IMR-90 (cell line): ENCODE data around the gene PTPRK. TPM values are rescaled to one million over a fixed set of nuclear protein-coding genes. Genes with fewer than 3 reads are reported as not detected.

ENCODE experiments used
- ATAC-seq: fragments of 200-7000 bp; cut with Tn5 transposase; 2 replicates; pipeline ENCODE4 v1.9.1; 2020; ENCODE audit warnings: low read depth, mild to moderate bottlenecking, moderate library complexity
- BruUV-seq: library from RNA; stranded (reverse); fragments of 400-500 nt; replicated peaks from 2 replicates; lab custom pipeline; 2021; lab: Mats Ljungman, UMichigan
- CTCF ChIA-PET: fragments of 300-600 bp; formaldehyde crosslinking; extraction: SDS; loops from one replicate; lab custom pipeline; 2021; ENCODE audit warnings: antibody characterized with exemption; lab: Yijun Ruan, JAX
- POLR2A ChIA-PET: fragments of 300-600 bp; sonication (Branson Sonifier 250); formaldehyde crosslinking; loops from one replicate; lab custom pipeline; 2022; ENCODE audit warnings: antibody characterized with exemption; ENCODE audit not compliant: unreplicated experiment; lab: Charles Lee
- DNase-seq: peaks from one replicate; pipeline ENCODE4 v3.0.0; 2013
- H2AFZ ChIP-seq: replicated peaks from 2 replicates; pipeline ENCODE3; 2013; ENCODE audit warnings: low read length, mild to moderate bottlenecking; ENCODE audit not compliant: poor library complexity
- H2AK5ac ChIP-seq: 2 replicates; pipeline ENCODE4 v1.6.1; 2013; ENCODE audit warnings: low read depth, low read length, inconsistent platforms
- H2AK9ac ChIP-seq: replicated peaks from 2 replicates; pipeline ENCODE3; 2013; ENCODE audit warnings: mild to moderate bottlenecking, low read depth, low read length, moderate library complexity; ENCODE audit not compliant: poor library complexity
- H2BK120ac ChIP-seq: 2 replicates; pipeline ENCODE4 v1.6.1; 2013; ENCODE audit warnings: low read depth, low read length, inconsistent platforms
- H2BK15ac ChIP-seq: 3 replicates; pipeline ENCODE4 v1.6.1; 2013; ENCODE audit warnings: low read depth, low read length, inconsistent platforms
- H2BK20ac ChIP-seq: 2 replicates; pipeline ENCODE4 v1.6.1; 2013; ENCODE audit warnings: low read depth, mild to moderate bottlenecking, inconsistent platforms, low read length, moderate library complexity
- H2BK5ac ChIP-seq: 2 replicates; pipeline ENCODE4 v1.6.1; 2013; ENCODE audit warnings: mild to moderate bottlenecking, low read depth, low read length, inconsistent platforms; ENCODE audit not compliant: poor library complexity, severe bottlenecking
- H3K14ac ChIP-seq: replicated peaks from 2 replicates; pipeline ENCODE4 v1.6.1; 2013; ENCODE audit warnings: low read depth, low read length, inconsistent platforms
- H3K18ac ChIP-seq: 2 replicates; pipeline ENCODE4 v1.6.1; 2013; ENCODE audit warnings: low read depth, low read length, control low read depth
- H3K23ac ChIP-seq: 2 replicates; pipeline ENCODE4 v1.6.1; 2013; ENCODE audit warnings: low read depth, low read length, inconsistent platforms
- H3K27ac ChIP-seq: 2 replicates; pipeline ENCODE4 v1.5.1; 2013; ENCODE audit warnings: mild to moderate bottlenecking, control low read depth, low read length; ENCODE audit not compliant: insufficient read depth
- H3K27me3 ChIP-seq: 2 replicates; pipeline ENCODE4 v1.6.1; 2013; ENCODE audit warnings: low read length; ENCODE audit not compliant: control insufficient read depth, insufficient read depth
- H3K36me3 ChIP-seq: 2 replicates; pipeline ENCODE4 v1.6.1; 2013; ENCODE audit warnings: low read length, mixed read lengths; ENCODE audit not compliant: control insufficient read depth, insufficient read depth
- H3K4ac ChIP-seq: 2 replicates; pipeline ENCODE4 v1.6.1; 2013; ENCODE audit warnings: low read depth, low read length, inconsistent platforms
- H3K4me1 ChIP-seq: 2 replicates; pipeline ENCODE4 v1.6.1; 2013; ENCODE audit warnings: low read length, mixed read lengths; ENCODE audit not compliant: control insufficient read depth, insufficient read depth
- H3K4me2 ChIP-seq: 2 replicates; pipeline ENCODE4 v1.6.1; 2013; ENCODE audit warnings: low read depth, mild to moderate bottlenecking, control low read depth, low read length, moderate library complexity
- H3K4me3 ChIP-seq: 2 replicates; pipeline ENCODE4 v1.5.1; 2013; ENCODE audit warnings: low read depth, mild to moderate bottlenecking, control low read depth, low read length, moderate library complexity; ENCODE audit not compliant: insufficient read depth
- H3K56ac ChIP-seq: 2 replicates; pipeline ENCODE4 v1.6.1; 2013; ENCODE audit warnings: low read length, inconsistent platforms; ENCODE audit not compliant: insufficient read depth; ENCODE audit errors: extremely low read depth
- H3K79me1 ChIP-seq, 2 experiments: 2 replicates each; pipeline ENCODE4 v1.6.1; 2013; ENCODE audit warnings: low read length in 2 of 2, inconsistent platforms in 1 of 2, low read depth in 1 of 2
- H3K9ac ChIP-seq: 2 replicates; pipeline ENCODE4 v1.6.1; 2013; ENCODE audit warnings: low read depth, low read length, control low read depth
- H3K9me1 ChIP-seq: 2 replicates; pipeline ENCODE4 v1.6.1; 2013; ENCODE audit warnings: low read length, inconsistent platforms; ENCODE audit not compliant: insufficient read depth
- H3K9me3 ChIP-seq: 2 replicates; pipeline ENCODE4 v1.6.1; 2013; ENCODE audit warnings: low read length; ENCODE audit not compliant: control insufficient read depth, insufficient read depth
- H4K20me1 ChIP-seq: 2 replicates; pipeline ENCODE4 v1.6.1; 2013; ENCODE audit warnings: low read length, inconsistent platforms; ENCODE audit not compliant: insufficient read depth
- H4K5ac ChIP-seq: 2 replicates; pipeline ENCODE4 v1.6.1; 2013; ENCODE audit warnings: mild to moderate bottlenecking, low read depth, low read length, control low read depth
- H4K8ac ChIP-seq, 2 experiments: 2 replicates each; pipeline ENCODE4 v1.6.1; 2013; ENCODE audit warnings: low read depth in 2 of 2, low read length in 2 of 2, control low read depth in 1 of 2, inconsistent platforms in 1 of 2
- H4K91ac ChIP-seq: 2 replicates; pipeline ENCODE4 v1.6.1; 2013; ENCODE audit warnings: low read depth, low read length, inconsistent platforms; ENCODE audit not compliant: insufficient read depth
- BHLHE40 ChIP-seq: fragments of 150-350 bp; IDR thresholded peaks from 2 replicates; pipeline ENCODE4 v1.6.1; 2016; ENCODE audit warnings: mild to moderate bottlenecking, low read depth, low read length
- CEBPB ChIP-seq: IDR thresholded peaks from 2 replicates; pipeline ENCODE4 v1.6.1; 2012; ENCODE audit warnings: low read depth, low read length, improper control_type of control experiment
- CHD1 ChIP-seq: IDR thresholded peaks from 2 replicates; pipeline ENCODE4 v1.6.1; 2012; ENCODE audit warnings: low read depth, low read length, improper control_type of control experiment
- CTCF ChIP-seq: conservative IDR thresholded peaks from 2 replicates; pipeline ENCODE4 v1.5.1; 2012; ENCODE audit warnings: mild to moderate bottlenecking, low read depth, low read length, improper control_type of control experiment
- ELK1 ChIP-seq: fragments of 150-350 bp; IDR thresholded peaks from 2 replicates; pipeline ENCODE4 v1.6.1; 2016; ENCODE audit warnings: low read depth, mild to moderate bottlenecking, low read length, moderate library complexity, borderline replicate concordance
- FOS ChIP-seq: fragments of 150-350 bp; IDR thresholded peaks from 2 replicates; pipeline ENCODE4 v1.6.1; 2016; ENCODE audit warnings: low read depth, low read length
- MAFK ChIP-seq: IDR thresholded peaks from 2 replicates; pipeline ENCODE4 v1.6.1; 2012; ENCODE audit warnings: low read depth, low read length, improper control_type of control experiment
- MAZ ChIP-seq: IDR thresholded peaks from 2 replicates; pipeline ENCODE4 v1.6.1; 2012; ENCODE audit warnings: low read depth, mild to moderate bottlenecking, low read length, improper control_type of control experiment, moderate library complexity, borderline replicate concordance
- MXI1 ChIP-seq: IDR thresholded peaks from 2 replicates; pipeline ENCODE4 v1.6.1; 2012; ENCODE audit warnings: low read depth, mild to moderate bottlenecking, low read length, moderate library complexity, borderline replicate concordance
- NFE2L2 ChIP-seq: fragments of 150-350 bp; IDR thresholded peaks from 2 replicates; pipeline ENCODE4 v1.6.1; 2016; ENCODE audit warnings: low read depth, mild to moderate bottlenecking, low read length
- POLR2A ChIP-seq: IDR thresholded peaks from 2 replicates; pipeline ENCODE4 v1.6.1; 2012; ENCODE audit warnings: mild to moderate bottlenecking, low read depth, low read length
- RAD21 ChIP-seq: IDR thresholded peaks from 2 replicates; pipeline ENCODE4 v1.6.1; 2012; ENCODE audit warnings: low read length, improper control_type of control experiment
- RCOR1 ChIP-seq: IDR thresholded peaks from 2 replicates; pipeline ENCODE4 v1.6.1; 2012; ENCODE audit warnings: mild to moderate bottlenecking, low read length, improper control_type of control experiment; ENCODE audit not compliant: insufficient replicate concordance
- RFX5 ChIP-seq: IDR thresholded peaks from 2 replicates; pipeline ENCODE4 v1.8.0; 2012; ENCODE audit warnings: low read depth, mild to moderate bottlenecking, low read length, moderate library complexity
- SMC3 ChIP-seq: fragments of 150-350 bp; IDR thresholded peaks from 2 replicates; pipeline ENCODE4 v1.6.1; 2016; ENCODE audit warnings: low read depth, mild to moderate bottlenecking, antibody characterized with exemption, low read length, moderate library complexity
- USF2 ChIP-seq: fragments of 150-350 bp; IDR thresholded peaks from 2 replicates; pipeline ENCODE4 v1.6.1; 2017; ENCODE audit warnings: mild to moderate bottlenecking, antibody characterized with exemption, low read length, low read depth
- WGBS, 2 experiments: methylation state at CpG; one replicate each; pipeline versions ENCODE4 v1.1.5 to v1.1.7; 2013; ENCODE audit warnings: missing lambda C conversion rate in 2 of 2; ENCODE audit not compliant: insufficient read length in 1 of 2; ENCODE audit errors: extremely low coverage in 2 of 2; 5-methylcytosine and 5-hydroxymethylcytosine counted together
- dilution Hi-C: fragments of 300-500 bp; cut with HindIII; formaldehyde crosslinking; loops from one replicate; pipeline ENCODE4 v1.14.3; 2018; ENCODE audit warnings: low sequenced_read_pairs; ENCODE audit not compliant: unreplicated experiment
- in situ Hi-C: fragments of 300-500 bp; cut with MboI; formaldehyde crosslinking; loops from 3 replicates; pipeline ENCODE4 v1.14.3; 2019; ENCODE audit warnings: low sequenced_read_pairs, inconsistent platforms, mixed read lengths
- intact Hi-C: fragments of 100-400 bp; cut with micrococcal nuclease; formaldehyde crosslinking; loops from 2 replicates; pipeline ENCODE4 v1.10.0; 2022
- polyA plus RNA-seq, 3 experiments: library from polyadenylated mRNA; depleted of rRNA; stranded (reverse); fragments of >200 nt; gene quantifications; 2 replicates each; pipeline ENCODE4 v1.2.3, GENCODE V29; 2012; ENCODE audit warnings: low replicate concordance in 1 of 3
- total RNA-seq: library from RNA; depleted of rRNA; stranded (reverse); fragments of >200 nt; gene quantifications from 2 replicates; pipeline ENCODE4 v1.2.3, GENCODE V29; 2012

The PTPRK gene
- total and polyA plus RNA-seq, 2 of the 4 experiments (the other 2 are of a cell fraction), result 18.0 to 80.8 TPM

GRCh38 chr6:128244751-128245405 lies 275.5 kb downstream of the PTPRK start:
- dilution Hi-C loops, result no loop called here
- Histone ChIP-seq H2BK15ac (no peak overlapping the region), H3K9me1 (peaks cover 5% of the 10 kb centered on the region), H2AK5ac (no peak overlapping the region), H4K8ac (no peak overlapping the region), H3K23ac (peak overlapping the region; percentile 18; the same call in 1 of the 2 replicates), H3K79me1 (peaks cover 10 to 46% of the 10 kb centered on the region in 2 experiments), H3K9me3 (no peaks in the 10 kb centered on the region), H3K4ac (no peak overlapping the region), H3K18ac (no peak overlapping the region), H2BK120ac (no peak overlapping the region), H2AK9ac (no peak overlapping the region), H3K36me3 (peaks cover 6% of the 10 kb centered on the region), H3K56ac (no peak overlapping the region), H4K5ac (no peak overlapping the region), H4K20me1 (no peaks in the 10 kb centered on the region; the same call in 1 of the 2 replicates), H3K14ac (no peak overlapping the region), H3K4me3 (no peak overlapping the region), H2BK5ac (no peak overlapping the region), H3K9ac (no peak overlapping the region), H2AFZ (no peak overlapping the region), H3K27ac (no peak overlapping the region), H3K4me2 (no peak overlapping the region), H2BK20ac (no peak overlapping the region), H3K27me3 (no peaks in the 10 kb centered on the region), H3K4me1 (peaks cover 3% of the 10 kb centered on the region; the same call in 1 of the 2 replicates), H4K91ac (no peak overlapping the region)
- intact Hi-C loops, result no loop called here
- POLR2A ChIA-PET, result no interaction called here
- CTCF ChIA-PET, result interaction anchor here (0.5 kb wide), 1 partner anchor 350 kb away, joined by 3 read pairs; no protein-coding TSS in a partner anchor
- in situ Hi-C loops, result no loop called here
- TF ChIP-seq MXI1, result no peak
- no peak for TF ChIP-seq CTCF
- TF ChIP-seq MAFK, result no peak
- no peak for TF ChIP-seq RAD21
- TF ChIP-seq BHLHE40, result no peak
- no peak for TF ChIP-seq NFE2L2
- no peak for TF ChIP-seq RFX5
- no peak for TF ChIP-seq ELK1
- TF ChIP-seq RCOR1, result no peak
- TF ChIP-seq USF2, result no peak
- no peak for TF ChIP-seq CHD1
- TF ChIP-seq FOS, result no peak
- no peak for TF ChIP-seq CEBPB
- TF ChIP-seq MAZ, result no peak
- TF ChIP-seq POLR2A, result no peak
- no peak for TF ChIP-seq SMC3
- peak; percentile 41 for DNase-seq
- no peak for ATAC-seq
- no CpG with 5 or more reads among the region's 2 CpGs for WGBS, 2 experiments
- BruUV-seq, result no TSS peak
